ENCODE results near the gene ZSCAN25. TPM values are rescaled to one million over a fixed set of nuclear protein-coding genes. Genes with fewer than 3 reads are reported as not detected.
"Not testable (repeated sequence)": the region's sequence is repeated elsewhere in the genome, so short reads cannot be mapped to it uniquely, and the experiment has no call there.

Gene ZSCAN25
- total and polyA plus RNA-seq, 3 donors from 2014 or later: 14.1 to 36.0 (median 31.0) TPM

DNA sequence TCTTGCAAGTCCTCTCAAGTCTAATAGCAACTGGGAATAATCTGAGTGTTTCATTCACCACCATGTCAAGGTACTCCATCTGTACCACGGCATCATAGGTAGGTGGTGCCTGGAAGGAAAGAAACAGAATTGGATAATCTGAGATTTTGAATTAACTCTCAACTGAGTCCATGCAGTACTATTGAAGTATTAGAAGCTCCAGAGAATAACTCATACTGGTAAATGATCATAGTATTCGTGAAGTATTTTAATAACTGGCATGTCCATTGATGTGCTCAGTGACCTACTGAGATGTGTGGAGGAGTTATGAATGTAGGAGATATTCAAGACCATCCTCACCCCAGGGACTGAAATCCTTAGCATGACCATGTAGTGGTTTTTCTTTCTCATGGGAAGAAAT, 35.9 kb downstream of the ZSCAN25 start:
- Histone ChIP-seq H3K36me3 (ENCODE audit: low read depth, missing control alignments) (no peaks in the 10 kb centered on the region), H3K27ac (no peak overlapping the region), H3K9me3 (no peaks in the 10 kb centered on the region), H3K4me1 (no peaks in the 10 kb centered on the region), H3K27me3 (no peaks in the 10 kb centered on the region), H3K4me3 (no peak overlapping the region)
- no peak for DNase-seq
- TF ChIP-seq, protein P1, sequence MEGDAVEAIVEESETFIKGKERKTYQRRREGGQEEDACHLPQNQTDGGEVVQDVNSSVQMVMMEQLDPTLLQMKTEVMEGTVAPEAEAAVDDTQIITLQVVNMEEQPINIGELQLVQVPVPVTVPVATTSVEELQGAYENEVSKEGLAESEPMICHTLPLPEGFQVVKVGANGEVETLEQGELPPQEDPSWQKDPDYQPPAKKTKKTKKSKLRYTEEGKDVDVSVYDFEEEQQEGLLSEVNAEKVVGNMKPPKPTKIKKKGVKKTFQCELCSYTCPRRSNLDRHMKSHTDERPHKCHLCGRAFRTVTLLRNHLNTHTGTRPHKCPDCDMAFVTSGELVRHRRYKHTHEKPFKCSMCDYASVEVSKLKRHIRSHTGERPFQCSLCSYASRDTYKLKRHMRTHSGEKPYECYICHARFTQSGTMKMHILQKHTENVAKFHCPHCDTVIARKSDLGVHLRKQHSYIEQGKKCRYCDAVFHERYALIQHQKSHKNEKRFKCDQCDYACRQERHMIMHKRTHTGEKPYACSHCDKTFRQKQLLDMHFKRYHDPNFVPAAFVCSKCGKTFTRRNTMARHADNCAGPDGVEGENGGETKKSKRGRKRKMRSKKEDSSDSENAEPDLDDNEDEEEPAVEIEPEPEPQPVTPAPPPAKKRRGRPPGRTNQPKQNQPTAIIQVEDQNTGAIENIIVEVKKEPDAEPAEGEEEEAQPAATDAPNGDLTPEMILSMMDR (IDR thresholded peaks at IDR 0.05): no peak
- TF ChIP-seq POLR2A (IDR thresholded peaks at IDR 0.05): no peak
- intact Hi-C loops (cut with DNase I; ENCODE audit: low total_unique reads): no loop called here
- WGBS, 2 donors: 93 to 97% methylated on average over 2 of the region's 2 CpGs

DNA sequence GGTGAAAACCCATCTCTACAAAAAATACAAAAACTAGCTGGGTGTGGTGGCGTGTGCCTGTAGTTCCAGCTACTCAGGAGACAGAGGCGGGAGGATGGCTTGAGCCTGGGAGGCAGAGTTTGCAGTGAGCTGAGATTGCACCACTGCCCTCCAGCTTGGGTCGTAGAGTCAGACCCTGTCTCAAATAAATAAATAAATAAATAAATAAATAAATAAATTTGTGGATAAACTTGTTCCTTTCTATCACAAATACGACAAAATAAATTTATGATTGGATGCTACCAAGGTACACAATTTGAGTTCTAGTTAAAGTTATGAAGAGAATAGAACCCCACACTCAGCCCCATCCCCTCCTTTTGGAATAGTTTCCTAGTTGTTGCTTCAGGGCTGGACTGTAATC, 36.5 kb downstream of the ZSCAN25 start:
- H3K4me3 ChIP-seq; H3K36me3 ChIP-seq (ENCODE audit: low read depth, missing control alignments); H3K27ac ChIP-seq; H3K27me3 ChIP-seq; DNase-seq; intact Hi-C loops (cut with DNase I; ENCODE audit: low total_unique reads); H3K4me1 ChIP-seq; H3K9me3 ChIP-seq: not testable (repeated sequence)
- 93 to 97% methylated on average over 4 of the region's 4 CpGs for WGBS, 2 donors

DNA sequence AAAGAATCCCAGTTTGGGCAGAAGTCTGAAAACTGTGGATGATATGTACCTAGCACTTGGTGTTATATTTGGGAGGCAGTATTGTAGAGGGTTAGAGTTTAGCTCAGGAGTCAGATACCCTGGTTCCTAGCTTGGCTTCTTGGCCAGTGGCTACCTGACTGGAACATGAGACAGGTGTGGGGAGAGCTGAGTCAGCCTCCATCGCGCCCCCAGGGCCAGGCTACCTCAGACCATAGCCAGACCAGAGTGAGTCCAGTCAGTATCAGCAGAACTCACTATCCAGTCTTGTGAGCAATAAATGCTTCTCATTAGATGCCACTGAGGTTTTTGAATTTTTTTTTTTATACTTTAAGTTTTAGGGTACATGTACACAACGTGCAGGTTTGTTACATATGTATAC, 37.0 kb downstream of the ZSCAN25 start:
- TF ChIP-seq, protein P1 (IDR thresholded peaks at IDR 0.05): no peak
- no peak for TF ChIP-seq POLR2A (IDR thresholded peaks at IDR 0.05)
- intact Hi-C loops (cut with DNase I; ENCODE audit: low total_unique reads): no loop called here
- no peak overlapping the region for H3K27ac ChIP-seq
- H3K4me1 ChIP-seq: no peaks in the 10 kb centered on the region
- H3K36me3 ChIP-seq (ENCODE audit: low read depth, missing control alignments): no peaks in the 10 kb centered on the region
- DNase-seq: no peak
- 90 to 98% methylated on average over 3 of the region's 3 CpGs for whole genome bisulfite sequencing, 2 donors
- no peak overlapping the region for H3K4me3 ChIP-seq
- no peaks in the 10 kb centered on the region for H3K9me3 ChIP-seq
- H3K27me3 ChIP-seq: no peaks in the 10 kb centered on the region

DNA sequence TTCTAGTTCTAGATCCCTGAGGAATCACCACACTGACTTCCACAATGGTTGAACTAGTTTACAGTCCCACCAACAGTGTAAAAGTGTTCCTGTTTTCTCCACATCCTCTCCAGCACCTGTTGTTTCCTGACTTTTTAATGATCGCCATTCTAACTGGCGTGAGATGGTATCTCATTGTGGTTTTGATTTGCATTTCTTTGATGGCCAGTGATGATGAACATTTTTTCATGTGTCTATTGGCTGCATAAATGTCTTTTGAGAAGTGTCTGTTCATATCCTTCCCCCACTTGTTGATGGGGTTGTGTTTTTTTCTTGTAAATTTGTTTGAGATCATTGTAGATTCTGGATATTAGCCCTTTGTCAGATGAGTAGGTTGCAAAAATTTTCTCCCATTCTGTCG, 37.9 kb downstream of the ZSCAN25 start:
- 95 to 97% methylated on average over 3 of the region's 3 CpGs for WGBS, 2 donors
- H3K27me3 ChIP-seq; intact Hi-C loops (cut with DNase I; ENCODE audit: low total_unique reads); H3K36me3 ChIP-seq (ENCODE audit: low read depth, missing control alignments); H3K4me3 ChIP-seq; H3K9me3 ChIP-seq; H3K27ac ChIP-seq; H3K4me1 ChIP-seq; DNase-seq: not testable (repeated sequence)

DNA sequence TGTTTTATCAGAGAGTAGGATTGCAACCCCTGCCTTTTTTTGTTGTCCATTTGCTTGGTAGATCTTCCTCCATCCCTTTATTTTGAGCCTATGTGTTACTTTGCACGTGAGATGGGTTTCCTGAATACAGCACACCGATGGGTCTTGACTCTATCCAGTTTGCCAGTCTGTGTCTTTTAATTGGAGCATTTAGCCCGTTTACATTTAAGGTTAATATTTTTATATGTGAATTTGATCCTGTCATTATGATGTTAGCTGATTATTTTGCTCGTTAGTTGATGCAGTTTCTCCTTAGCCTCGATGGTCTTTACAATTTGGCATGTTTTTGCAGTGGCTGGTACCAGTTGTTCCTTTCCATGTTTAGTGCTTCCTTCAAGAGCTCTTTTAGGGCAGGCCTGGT, 41.1 kb downstream of the ZSCAN25 start:
- H3K27me3 ChIP-seq; DNase-seq; H3K36me3 ChIP-seq (ENCODE audit: low read depth, missing control alignments); H3K4me1 ChIP-seq; intact Hi-C loops (cut with DNase I; ENCODE audit: low total_unique reads); H3K4me3 ChIP-seq; H3K9me3 ChIP-seq; H3K27ac ChIP-seq: not testable (repeated sequence)
- 91 to 94% methylated on average over 5 of the region's 5 CpGs for WGBS, 2 donors

DNA sequence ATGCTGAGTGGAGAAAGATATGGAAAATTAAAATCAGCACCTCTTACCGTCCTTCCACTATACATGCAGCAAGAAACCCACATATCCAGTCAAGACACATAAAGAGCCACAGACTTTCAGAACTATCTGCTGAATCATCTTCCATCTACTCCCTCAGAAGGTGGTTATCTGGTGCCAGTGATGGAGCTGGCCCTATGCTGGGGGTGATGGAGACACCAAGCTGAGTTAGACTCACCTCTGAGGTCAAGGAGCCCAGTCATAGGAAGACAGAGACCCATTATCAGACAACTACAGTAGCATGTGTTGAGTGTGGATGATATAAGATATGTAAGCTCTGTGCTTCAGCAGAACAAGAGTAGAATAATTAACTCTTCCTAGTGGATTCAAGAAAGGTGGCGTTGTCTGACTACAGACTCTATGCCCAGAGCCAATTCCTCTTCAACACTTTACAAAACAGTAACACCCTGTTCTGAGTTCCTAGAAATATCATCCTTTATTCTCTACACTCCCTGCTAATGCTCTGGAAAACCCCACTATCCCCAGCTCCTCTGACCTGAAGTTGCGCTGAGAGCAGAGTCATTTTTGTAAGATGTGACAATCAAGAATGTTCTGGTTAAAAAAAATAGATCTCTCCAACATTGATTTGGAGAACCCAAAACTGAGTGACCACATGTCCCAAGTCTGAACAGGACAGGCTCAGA, 48.7 kb downstream of the ZSCAN25 start:
- H3K4me3 ChIP-seq: no peak overlapping the region
- H3K4me1 ChIP-seq: no peaks in the 10 kb centered on the region
- TF ChIP-seq POLR2A (IDR thresholded peaks at IDR 0.05): no peak
- TF ChIP-seq, protein P1 (IDR thresholded peaks at IDR 0.05): no peak
- H3K27me3 ChIP-seq: no peaks in the 10 kb centered on the region
- intact Hi-C loops (cut with DNase I; ENCODE audit: low total_unique reads): no loop called here
- H3K36me3 ChIP-seq (ENCODE audit: low read depth, missing control alignments): no peaks in the 10 kb centered on the region
- 95 to 98% methylated on average over 3 of the region's 3 CpGs for WGBS, 2 donors
- no peaks in the 10 kb centered on the region for H3K9me3 ChIP-seq
- no peak for DNase-seq
- H3K27ac ChIP-seq: no peak overlapping the region

All from testis (tissue), 3 donors.